SK-N-SH (cell line): ENCODE data around the gene TGFBR3.

ENCODE experiments used
- CTCF ChIP-seq: fragments of 200-600 bp; sonication (generic); IDR thresholded peaks from 2 replicates; pipeline ENCODE4 v1.6.1; 2017; ENCODE audit warnings: antibody characterized with exemption, mild to moderate bottlenecking, moderate library complexity
- GABPA ChIP-seq: IDR thresholded peaks from 2 replicates; pipeline ENCODE4 v1.4.0; 2012; ENCODE audit warnings: low read depth, mild to moderate bottlenecking
- IRF3 ChIP-seq: fragments of 150-350 bp; IDR thresholded peaks from 2 replicates; pipeline ENCODE4 v1.6.1; 2016; ENCODE audit warnings: mild to moderate bottlenecking, low read depth, low read length
- MAX ChIP-seq: IDR thresholded peaks from 2 replicates; pipeline ENCODE4 v1.4.0; 2012; ENCODE audit warnings: low read depth
- MEF2A ChIP-seq: IDR thresholded peaks from 2 replicates; pipeline ENCODE4 v1.4.0; 2012; ENCODE audit warnings: low read depth, borderline replicate concordance
- POLR2AphosphoS5 ChIP-seq: IDR thresholded peaks from 2 replicates; pipeline ENCODE4 v1.6.1; 2012; ENCODE audit warnings: low read depth, low read length
- RAD21 ChIP-seq: IDR thresholded peaks from 2 replicates; pipeline ENCODE4 v1.6.1; 2012; ENCODE audit warnings: mild to moderate bottlenecking, low read length
- SIN3A ChIP-seq: IDR thresholded peaks from 2 replicates; pipeline ENCODE4 v1.6.1; 2012; ENCODE audit warnings: low read depth, mild to moderate bottlenecking, low read length, moderate library complexity, borderline replicate concordance
- USF1 ChIP-seq: IDR thresholded peaks from 2 replicates; pipeline ENCODE4 v1.4.0; 2012; ENCODE audit warnings: low read depth, borderline replicate concordance
- USF2 ChIP-seq: fragments of 150-350 bp; IDR thresholded peaks from 2 replicates; pipeline ENCODE4 v1.6.1; 2017; ENCODE audit warnings: antibody characterized with exemption, low read length, low read depth, borderline replicate concordance
- YY1 ChIP-seq: IDR thresholded peaks from 2 replicates; pipeline ENCODE4 v1.4.0; 2012; ENCODE audit warnings: low read depth, mild to moderate bottlenecking

GRCh38 chr1:91801496-91802115 lies 84.3 kb downstream of the TGFBR3 start:
- TF ChIP-seq MAX (no peak), CTCF (no peak), USF2 (no peak), IRF3 (no peak), MEF2A (no peak), SIN3A (no peak), RAD21 (no peak), YY1 (no peak), GABPA (no peak), POLR2AphosphoS5 (no peak), USF1 (no peak)
